Caco-2 (cell line): ENCODE data around the gene ARMCX2. TPM values are rescaled to one million over a fixed set of nuclear protein-coding genes. Genes with fewer than 3 reads are reported as not detected.

Experiments used
- Bru-seq: library from RNA; stranded (reverse); fragments of 400-500 nt; gene quantifications from one replicate; lab custom pipeline; 2021; lab: Mats Ljungman, UMichigan
- BruChase-seq, 2 experiments: library from RNA; stranded (reverse); fragments of 400-500 nt; gene quantifications; one replicate each; lab custom pipeline; 2021; lab: Mats Ljungman, UMichigan
- BruUV-seq: library from RNA; stranded (reverse); fragments of 400-500 nt; replicated peaks from 2 replicates; lab custom pipeline; 2021; lab: Mats Ljungman, UMichigan
- CTCF ChIA-PET: fragments of 300-600 bp; sonication (Branson Sonifier 250); formaldehyde crosslinking; loops from one replicate; lab custom pipeline; 2022; ENCODE audit warnings: antibody characterized with exemption; lab: Charles Lee
- POLR2A ChIA-PET: fragments of 300-600 bp; sonication (Branson Sonifier 250); formaldehyde crosslinking; loops from one replicate; lab custom pipeline; 2022; ENCODE audit warnings: antibody characterized with exemption; lab: Charles Lee
- DNase-seq, 2 experiments: peaks; one replicate each; pipeline versions ENCODE4 v3.0.0 to v3.0.0-alpha.2; 2020 to 2022
- H3K27me3 ChIP-seq: replicated peaks from 2 replicates; pipeline ENCODE4 v1.6.0; 2011; ENCODE audit warnings: low read length; ENCODE audit not compliant: control insufficient read depth, insufficient read depth
- H3K36me3 ChIP-seq: 2 replicates; pipeline ENCODE4 v1.5.1; 2011; ENCODE audit warnings: low read length; ENCODE audit not compliant: control insufficient read depth, insufficient read depth
- H3K4me1 ChIP-seq: fragments of 250-450 bp; sonication (Bioruptor Pico); 2 replicates; pipeline ENCODE4 v1.5.1; 2020; ENCODE audit warnings: mild to moderate bottlenecking
- H3K4me3 ChIP-seq: 2 replicates; pipeline ENCODE4 v1.5.1; 2011; ENCODE audit warnings: low read depth, mild to moderate bottlenecking, control low read depth, low read length
- H3K9me3 ChIP-seq: fragments of 250-450 bp; sonication (Bioruptor Pico); 2 replicates; pipeline ENCODE4 v1.5.1; 2020; ENCODE audit warnings: mild to moderate bottlenecking, moderate library complexity
- H3K27ac Mint-ChIP-seq: one replicate; pipeline ENCODE4 v1.8.0; 2022; ENCODE audit warnings: mixed read lengths; ENCODE audit not compliant: unreplicated experiment
- H3K27me3 Mint-ChIP-seq: one replicate; pipeline ENCODE4 v1.8.0; 2022; ENCODE audit warnings: mixed read lengths; ENCODE audit not compliant: insufficient read depth, unreplicated experiment
- H3K36me3 Mint-ChIP-seq: one replicate; pipeline ENCODE4 v1.8.0; 2022; ENCODE audit warnings: mild to moderate bottlenecking, mixed read lengths; ENCODE audit not compliant: insufficient read depth, unreplicated experiment
- H3K4me1 Mint-ChIP-seq: one replicate; pipeline ENCODE4 v1.8.0; 2022; ENCODE audit warnings: low read depth, mixed read lengths; ENCODE audit not compliant: unreplicated experiment
- H3K4me3 Mint-ChIP-seq: one replicate; pipeline ENCODE4 v1.8.0; 2022; ENCODE audit warnings: mild to moderate bottlenecking, moderate library complexity, mixed read lengths; ENCODE audit not compliant: unreplicated experiment
- H3K9me3 Mint-ChIP-seq: one replicate; pipeline ENCODE4 v1.8.0; 2022; ENCODE audit warnings: mixed read lengths; ENCODE audit not compliant: unreplicated experiment
- CTCF ChIP-seq, 2 experiments: fragments of 200-600 bp in 1 of 2; IDR thresholded peaks; 1 replicate in 1 of 2; 2 replicates in 1 of 2; pipeline versions ENCODE4 v1.5.1 to v1.8.0; 2011 to 2022; ENCODE audit warnings: antibody characterized with exemption in 1 of 2, control low read depth in 1 of 2, inconsistent platforms in 1 of 2, low read depth in 1 of 2, low read length in 1 of 2, mild to moderate bottlenecking in 1 of 2, moderate library complexity in 1 of 2; ENCODE audit not compliant: insufficient read depth in 1 of 2, severe bottlenecking in 1 of 2, unreplicated experiment in 1 of 2
- intact Hi-C: fragments of 100-400 bp; cut with micrococcal nuclease; formaldehyde crosslinking; loops from one replicate; pipeline ENCODE4 v1.10.0; 2022; ENCODE audit not compliant: unreplicated experiment
- long read RNA-seq: library from polyadenylated mRNA; stranded (forward); transcript quantifications from one replicate; pipeline ENCODE4 v2.0.0, GENCODE V29; 2022
- total RNA-seq: library from RNA; stranded (reverse); gene quantifications from 2 replicates; pipeline ENCODE4 v1.2.3, GENCODE V29; 2022

Gene ARMCX2
- total RNA-seq: not detected in 2 replicates
- Bru-seq, nascent RNA: not detected
- not detected for BruChase-seq, experiment 1, labeled RNA remaining after a 2-hour chase
- not detected for BruChase-seq, experiment 2, labeled RNA remaining after a 6-hour chase
- long read RNA-seq: 0 reads

DNA sequence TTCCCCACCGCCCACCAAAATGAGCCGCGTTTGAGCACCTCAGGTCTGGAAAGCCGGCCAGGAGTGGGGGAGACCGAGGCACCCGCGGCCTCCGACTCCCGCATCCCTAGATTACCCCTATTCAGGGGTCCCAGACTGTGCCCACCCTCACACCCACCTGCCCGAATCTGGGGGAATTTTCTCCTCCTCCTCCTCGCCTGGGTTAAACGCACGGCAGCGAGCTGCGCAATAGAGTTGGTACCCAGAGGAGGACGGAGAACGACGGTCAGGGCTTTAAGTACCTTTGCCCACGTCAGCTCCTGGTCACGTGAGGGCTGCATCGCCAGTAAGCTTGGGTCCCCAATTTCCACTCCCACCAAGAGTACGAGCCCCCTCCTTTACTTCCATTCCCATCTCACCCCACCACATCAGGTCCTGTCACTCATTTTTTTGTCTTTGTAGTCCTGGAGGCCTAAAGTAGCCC is at the start of gene ARMCX2:
TSS of gene ARMCX2 (minus strand) at position 250 of the 463 bp plus-strand sequence. CDS start 2,262 bp downstream, outside the sequence.
- Histone ChIP-seq H3K4me3 (no peak within 1 kb of the TSS), H3K4me1 (no peaks in the 10 kb centered on the region), H3K9me3 (no peaks in the 10 kb centered on the region), H3K36me3 (no peaks in the 10 kb centered on the region), H3K27me3 (no peaks in the 10 kb centered on the region)
- Mint-ChIP-seq H3K27ac (no peak within 1 kb of the TSS), H3K4me1 (no peaks in the 10 kb centered on the region), H3K9me3 (no peaks in the 10 kb centered on the region), H3K27me3 (peaks cover 9% of the 10 kb centered on the region), H3K4me3 (no peak within 1 kb of the TSS), H3K36me3 (no peaks in the 10 kb centered on the region)
- no peak for DNase-seq
- ChIA-PET CTCF (no interaction called here), POLR2A (no interaction called here)
- TF ChIP-seq CTCF (IDR thresholded peaks at IDR 0.05; ENCODE audit: insufficient read depth in 1 of 2, low read depth in 1 of 2, low read length in 1 of 2, severe bottlenecking in 1 of 2, unreplicated experiment in 1 of 2): no peak
- intact Hi-C loops: no loop called here
- BruUV-seq: no TSS peak

- no peaks in the 10 kb centered on the region for H3K9me3 ChIP-seq
- CTCF ChIA-PET: no interaction called here
- H3K27me3 Mint-ChIP-seq: peaks cover 3% of the 10 kb centered on the region
- H3K27me3 ChIP-seq: no peaks in the 10 kb centered on the region
- H3K9me3 Mint-ChIP-seq: no peaks in the 10 kb centered on the region
- POLR2A ChIA-PET: no interaction called here
- no TSS peak for BruUV-seq
- no peak for TF ChIP-seq CTCF (IDR thresholded peaks at IDR 0.05; ENCODE audit: insufficient read depth in 1 of 2, low read depth in 1 of 2, low read length in 1 of 2, severe bottlenecking in 1 of 2, unreplicated experiment in 1 of 2)
- DNase-seq: no peak
- H3K4me1 Mint-ChIP-seq: no peaks in the 10 kb centered on the region
- intact Hi-C loops: no loop called here
- H3K4me1 ChIP-seq: no peaks in the 10 kb centered on the region
- H3K27ac Mint-ChIP-seq: no peak overlapping the region
- H3K36me3 ChIP-seq: no peaks in the 10 kb centered on the region
- no peak overlapping the region for H3K4me3 Mint-ChIP-seq
- no peak overlapping the region for H3K4me3 ChIP-seq
- peaks cover 5% of the 10 kb centered on the region for H3K36me3 Mint-ChIP-seq
Observed at GRCh38 chrX:101709384-101709783, 49.7 kb upstream of the ARMCX2 start.

GRCh38 chrX:101708163-101708562 is 48.5 kb upstream of the ARMCX2 start:
- CTCF ChIA-PET: no interaction called here

More at GRCh38 chrX:101708163-101708562, 48.5 kb upstream of the ARMCX2 start:
- Histone ChIP-seq H3K27me3 (no peaks in the 10 kb centered on the region), H3K36me3 (no peaks in the 10 kb centered on the region), H3K4me3 (no peak overlapping the region), H3K4me1 (no peaks in the 10 kb centered on the region), H3K9me3 (no peaks in the 10 kb centered on the region)
- Mint-ChIP-seq H3K27ac (no peak overlapping the region), H3K4me3 (no peak overlapping the region), H3K9me3 (no peaks in the 10 kb centered on the region), H3K36me3 (no peaks in the 10 kb centered on the region), H3K4me1 (no peaks in the 10 kb centered on the region), H3K27me3 (peaks cover 6% of the 10 kb centered on the region)
- no TSS peak for BruUV-seq
- POLR2A ChIA-PET: no interaction called here
- intact Hi-C loops: no loop called here
- DNase-seq: no peak
- TF ChIP-seq CTCF (IDR thresholded peaks at IDR 0.05; ENCODE audit: insufficient read depth in 1 of 2, low read depth in 1 of 2, low read length in 1 of 2, severe bottlenecking in 1 of 2, unreplicated experiment in 1 of 2): no peak
